GM18505 (cell line): ENCODE results near the gene SEMA4A.
"Not testable (repeated sequence)": the region's sequence is repeated elsewhere in the genome, so short reads cannot be mapped to it uniquely, and the experiment has no call there.

Experiments used
- ATAC-seq: cut with Tn5 transposase; IDR thresholded peaks from one replicate; pipeline ENCODE4 v1.9.1; 2021; ENCODE audit not compliant: unreplicated experiment
- POLR2A ChIP-seq: IDR thresholded peaks from 4 replicates; pipeline ENCODE4 v1.6.1; 2011; ENCODE audit warnings: borderline replicate concordance; ENCODE audit not compliant: insufficient read depth, insufficient read length; ENCODE audit errors: extremely low read depth

Gene SEMA4A

GRCh38 chr1:156122519-156123355 lies 30.6 kb upstream of the SEMA4A start:
- ATAC-seq = no peak
- TF ChIP-seq POLR2A = no peak

- ATAC-seq = no peak
- TF ChIP-seq POLR2A = no peak
Measured at GRCh38 chr1:156123356-156124196, 29.8 kb upstream of the SEMA4A start.

GRCh38 chr1:156124557-156125483 lies 28.6 kb upstream of the SEMA4A start:
- no peak for TF ChIP-seq POLR2A
- no peak for ATAC-seq

GRCh38 chr1:156125544-156125943 lies 27.8 kb upstream of the SEMA4A start:
- ATAC-seq = not testable (repeated sequence)

DNA sequence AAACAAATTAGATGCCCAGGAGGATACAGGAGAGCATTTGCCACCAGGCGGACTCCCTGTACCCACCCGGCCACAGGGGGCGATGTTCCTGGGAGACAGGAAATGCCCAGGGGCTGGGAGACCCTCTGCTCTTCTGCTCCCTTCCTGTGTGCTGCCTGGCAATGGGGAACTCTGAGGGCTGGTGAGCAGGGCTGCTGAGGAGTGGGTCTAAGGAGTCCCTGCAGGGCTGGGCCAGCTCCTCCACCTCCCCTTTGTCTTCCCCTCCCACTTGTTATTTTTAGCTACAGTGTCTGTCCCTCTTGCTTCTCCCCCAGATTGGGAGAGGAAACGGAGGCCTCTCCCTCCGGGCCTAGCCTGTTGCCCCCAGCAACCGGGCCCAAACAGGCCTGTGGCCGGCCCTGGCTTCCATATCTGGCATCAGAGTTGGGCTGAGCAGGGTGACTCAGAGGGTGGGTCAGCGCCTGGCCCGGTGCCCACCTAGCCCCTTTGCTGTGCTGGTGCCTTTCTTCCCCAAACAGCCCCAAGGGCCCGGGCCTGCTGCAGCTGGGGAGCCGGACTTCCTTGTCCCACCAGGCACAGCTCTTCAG lies 27.2 kb upstream of the SEMA4A start:
- peak; percentile 25 for ATAC-seq
- TF ChIP-seq POLR2A = no peak

DNA sequence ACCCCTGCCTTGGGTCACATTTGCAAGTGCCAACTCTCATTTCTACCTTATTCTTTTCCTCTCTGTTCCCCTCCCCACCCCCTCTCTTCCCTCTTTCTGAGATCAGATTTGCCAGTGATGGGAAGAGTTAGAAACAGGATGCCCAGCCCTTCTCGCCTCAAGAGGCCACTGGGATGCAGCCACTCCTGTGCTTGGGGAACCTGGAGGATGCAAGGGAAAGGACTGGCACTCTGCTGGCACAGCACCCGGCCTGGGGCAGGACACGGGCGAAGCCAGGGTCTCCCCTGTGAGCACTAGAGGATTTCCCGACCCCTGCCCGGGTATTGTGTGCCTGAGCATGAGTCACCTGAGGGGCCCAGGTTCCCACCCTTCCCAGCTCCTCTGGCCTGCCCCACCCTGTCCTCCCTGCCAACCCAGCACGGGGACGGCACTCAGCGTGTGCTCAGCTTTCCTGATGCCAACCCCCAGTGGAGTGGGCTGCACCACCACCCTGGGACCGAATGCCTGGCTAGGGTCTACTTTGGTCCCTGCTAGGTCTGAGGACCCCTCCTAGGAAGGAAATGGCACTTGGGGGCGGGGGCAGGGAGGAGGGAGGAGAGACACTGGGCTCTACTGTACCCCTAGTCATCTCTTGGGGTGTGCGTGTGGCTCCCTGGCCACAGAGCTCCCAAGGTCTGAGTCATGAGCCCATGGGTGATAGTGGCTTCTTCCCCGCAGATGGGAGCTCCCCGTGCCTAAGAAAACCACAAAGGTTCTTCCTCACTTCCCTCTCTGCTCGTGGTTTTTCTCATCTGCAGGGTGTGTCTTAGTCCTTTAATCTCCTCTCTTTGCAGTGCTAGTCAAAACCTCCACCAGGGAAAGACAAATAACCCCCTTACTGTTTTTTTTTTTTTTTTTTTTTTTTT lies 26.5 kb upstream of the SEMA4A start:
- TF ChIP-seq POLR2A = no peak
- ATAC-seq = peak; percentile 34

DNA sequence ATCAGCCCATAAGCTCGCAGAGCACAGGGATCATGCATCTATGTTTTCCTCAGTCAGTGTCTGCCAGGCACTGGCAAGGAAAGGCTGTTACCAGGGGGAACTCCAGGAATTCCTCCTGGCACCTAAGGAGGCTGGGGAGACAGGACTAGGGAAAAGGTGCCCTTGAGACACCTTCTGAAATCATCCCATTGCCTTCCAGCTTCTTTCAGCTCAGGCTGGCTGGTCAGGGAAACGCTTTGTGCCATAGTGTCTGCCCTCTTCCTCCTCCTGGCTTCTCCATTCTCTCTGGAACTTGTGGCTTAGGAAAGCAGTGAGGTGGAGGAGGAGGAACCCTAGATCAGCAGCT lies 25.1 kb upstream of the SEMA4A start:
- no peak for ATAC-seq
- TF ChIP-seq POLR2A = no peak

DNA sequence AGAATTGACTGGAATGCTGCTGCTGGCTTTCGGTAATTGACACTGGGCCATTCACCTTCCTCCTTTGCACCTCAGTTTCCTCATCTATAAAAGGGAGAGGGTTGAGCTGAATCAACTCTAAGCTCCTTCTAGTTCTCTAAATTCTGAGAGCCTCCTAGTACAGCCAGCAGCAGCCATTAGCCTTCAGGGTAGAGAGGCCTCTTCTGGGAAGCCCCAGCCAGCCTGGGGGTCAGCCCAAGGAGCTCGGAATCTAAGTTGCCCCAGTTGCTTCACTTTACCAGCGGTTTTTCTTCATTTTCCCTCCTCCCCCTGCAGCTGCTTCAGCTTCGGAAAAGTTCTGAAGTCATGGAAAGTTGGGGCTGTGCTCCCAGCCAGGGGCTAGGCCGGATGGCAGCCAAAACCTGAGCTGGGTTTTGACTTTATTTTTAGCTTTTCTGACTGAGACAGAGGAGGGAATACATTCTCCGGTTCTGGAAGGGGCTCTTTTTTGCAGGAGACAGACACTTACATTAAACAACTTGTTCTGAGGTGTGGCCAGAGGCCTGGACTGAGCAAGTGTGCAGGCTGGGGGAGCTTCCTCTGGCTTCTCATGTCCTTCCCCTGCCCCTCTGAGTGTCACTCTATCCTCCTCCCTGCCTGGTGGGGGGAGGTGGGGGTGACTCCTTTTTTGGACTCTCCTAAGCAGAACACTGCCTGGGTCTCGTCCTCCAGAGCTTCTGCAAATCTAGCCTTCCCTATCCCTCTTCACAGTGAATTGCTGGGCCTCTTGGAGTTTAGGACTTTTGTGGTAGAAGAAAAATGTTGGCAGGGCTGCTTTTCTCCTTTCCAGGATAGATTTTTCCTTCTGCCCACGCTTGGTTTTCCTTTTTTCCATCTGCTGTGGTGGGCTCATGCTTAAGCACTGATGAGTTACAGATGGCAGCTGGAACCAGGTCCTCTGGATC lies 24.5 kb upstream of the SEMA4A start:
- TF ChIP-seq POLR2A = no peak
- no peak for ATAC-seq

GRCh38 chr1:156129687-156130577 lies 23.5 kb upstream of the SEMA4A start:
- TF ChIP-seq POLR2A = no peak
- no peak for ATAC-seq

DNA sequence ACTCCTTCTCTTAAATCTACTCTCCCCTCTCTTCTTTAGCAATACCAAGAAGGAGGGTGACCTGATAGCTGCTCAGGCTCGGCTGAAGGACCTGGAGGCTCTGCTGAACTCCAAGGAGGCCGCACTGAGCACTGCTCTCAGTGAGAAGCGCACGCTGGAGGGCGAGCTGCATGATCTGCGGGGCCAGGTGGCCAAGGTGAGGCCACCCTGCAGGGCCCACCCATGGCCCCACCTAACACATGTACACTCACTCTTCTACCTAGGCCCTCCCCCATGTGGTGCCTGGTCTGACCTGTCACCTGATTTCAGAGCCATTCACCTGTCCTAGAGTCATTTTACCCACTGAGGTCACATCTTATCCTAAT lies 22.8 kb upstream of the SEMA4A start:
- ATAC-seq = no peak
- TF ChIP-seq POLR2A = no peak
